K562 (cell line): Measurements from ENCODE around the gene KCNC4. TPM values are rescaled to one million over a fixed set of nuclear protein-coding genes. Genes with fewer than 3 reads are reported as not detected.

Experiments used
- ATAC-seq: fragments of 200-7000 bp; cut with Tn5 transposase; 3 replicates; pipeline ENCODE4 v1.9.1; 2020; ENCODE audit warnings: moderate library complexity
- BruUV-seq: library from RNA; stranded (reverse); fragments of 400-500 nt; replicated peaks from 2 replicates; lab custom pipeline; 2021; lab: Mats Ljungman, UMichigan
- CTCF ChIA-PET: fragments of 300-600 bp; formaldehyde crosslinking; extraction: SDS; loops from one replicate; lab custom pipeline; 2021; ENCODE audit warnings: low intra/inter-chr PET ratio; lab: Yijun Ruan, JAX
- POLR2A ChIA-PET: fragments of 300-600, 350-650 bp; sonication (Branson Sonifier 250); formaldehyde crosslinking; extraction: SDS; loops from one replicate; lab custom pipeline; 2021; ENCODE audit warnings: antibody characterized with exemption, inconsistent platforms; lab: Yijun Ruan, JAX
- DNase-seq, 4 experiments: peaks; one replicate each; pipeline versions ENCODE4 v3.0.0 to v3.0.0-alpha.2; 2011 to 2018; ENCODE audit warnings: low spot score in 3 of 4, mixed read lengths in 3 of 4; ENCODE audit errors: extremely low read depth in 1 of 4
- FAIRE-seq: peaks from 2 replicates; lab custom pipeline; 2011; peaks lifted over from hg19 to GRCh38; lab: Jason Lieb, UNC
- H2AFZ ChIP-seq: 2 replicates; pipeline ENCODE4 v1.6.0; 2011; ENCODE audit warnings: low read depth, low read length, control low read depth, inconsistent platforms
- H3K27ac ChIP-seq: fragments of 200-600 bp; 3 replicates; pipeline ENCODE4 v1.8.0; 2011; ENCODE audit warnings: low read depth, mild to moderate bottlenecking, control low read depth, inconsistent platforms, low read length, moderate library complexity, mixed read lengths; ENCODE audit errors: extremely low read depth
- H3K27me3 ChIP-seq, 2 experiments: fragments of 300-600 bp in 1 of 2; 2 replicates in 1 of 2; 3 replicates in 1 of 2; pipeline versions ENCODE4 v1.6.0 to v1.8.0; 2011; ENCODE audit warnings: inconsistent platforms in 2 of 2, low read length in 2 of 2, mild to moderate bottlenecking in 1 of 2, mixed read lengths in 1 of 2, moderate library complexity in 1 of 2; ENCODE audit not compliant: control insufficient read depth in 2 of 2, insufficient read depth in 2 of 2
- H3K36me3 ChIP-seq: fragments of 300-600 bp; 3 replicates; pipeline ENCODE4 v1.8.0; 2011; ENCODE audit warnings: mild to moderate bottlenecking, low read length, inconsistent platforms; ENCODE audit not compliant: control insufficient read depth, insufficient read depth
- H3K4me1 ChIP-seq, 2 experiments: fragments of 200-600 bp in 1 of 2; replicated peaks in 1 of 2; 2 replicates in 1 of 2; 3 replicates in 1 of 2; pipeline versions ENCODE4 v1.5.1 to v1.8.0; 2011; ENCODE audit warnings: inconsistent platforms in 2 of 2, low read length in 2 of 2, mild to moderate bottlenecking in 1 of 2, mixed read lengths in 1 of 2, moderate library complexity in 1 of 2; ENCODE audit not compliant: control insufficient read depth in 2 of 2, insufficient read depth in 2 of 2
- H3K4me2 ChIP-seq: 2 replicates; pipeline ENCODE4 v1.6.1; 2011; ENCODE audit warnings: low read length, control low read depth, inconsistent platforms, mixed read lengths; ENCODE audit not compliant: insufficient read depth
- H3K4me3 ChIP-seq: fragments of 200-600 bp; sonication (generic), shearing (Covaris generic); 2 replicates; pipeline ENCODE4 v1.5.1; 2016; ENCODE audit warnings: control low read depth, inconsistent platforms
- H3K79me2 ChIP-seq: fragments of 200-600 bp; 3 replicates; pipeline ENCODE4 v1.8.0; 2011; ENCODE audit warnings: low read length, inconsistent platforms; ENCODE audit not compliant: control insufficient read depth, insufficient read depth
- H3K9ac ChIP-seq, 2 experiments: 2 replicates each; pipeline versions ENCODE4 v1.6.0 to v1.6.1; 2011; ENCODE audit warnings: low read depth in 2 of 2, low read length in 2 of 2, control low read depth in 1 of 2, inconsistent platforms in 1 of 2, mild to moderate bottlenecking in 1 of 2, mixed read lengths in 1 of 2; ENCODE audit not compliant: insufficient read depth in 1 of 2
- H3K9me1 ChIP-seq: one replicate; pipeline ENCODE4 v1.6.0; 2011; ENCODE audit warnings: inconsistent platforms, mild to moderate bottlenecking, low read length, moderate library complexity; ENCODE audit not compliant: control insufficient read depth, insufficient read depth
- H3K9me3 ChIP-seq: replicated peaks from 2 replicates; pipeline ENCODE4 v1.5.1; 2011; ENCODE audit warnings: low read depth, low read length, inconsistent platforms; ENCODE audit not compliant: control insufficient read depth, insufficient read depth
- H4K20me1 ChIP-seq: replicated peaks from 2 replicates; pipeline ENCODE4 v1.6.1; 2011; ENCODE audit warnings: low read length, inconsistent platforms, mixed read lengths; ENCODE audit not compliant: control insufficient read depth, insufficient read depth
- BRCA1 ChIP-seq, 2 experiments: fragments of 450-650 bp in 1 of 2; sonication (generic) in 1 of 2; formaldehyde crosslinking in 1 of 2; IDR thresholded peaks; 2 replicates each; pipeline versions ENCODE4 v1.5.0 to v1.6.1; 2017 to 2020; ENCODE audit warnings: mild to moderate bottlenecking in 1 of 2, missing genetic modification reagents in 1 of 2
- CBX3 ChIP-seq, 2 experiments: IDR thresholded peaks; 1 replicate in 1 of 2; 2 replicates in 1 of 2; pipeline ENCODE4 v1.6.1; 2012; ENCODE audit warnings: inconsistent platforms in 2 of 2, low read length in 2 of 2, borderline replicate concordance in 1 of 2, control low read depth in 1 of 2
- E2F4 ChIP-seq: sonication (generic); formaldehyde crosslinking; IDR thresholded peaks from 2 replicates; pipeline ENCODE4 v1.8.0; 2022; ENCODE audit warnings: mild to moderate bottlenecking, low read depth, missing genetic modification reagents
- ELF1 ChIP-seq: fragments of 200-800 bp; sonication (Bioruptor generic); IDR thresholded peaks from 2 replicates; pipeline ENCODE4 v1.6.1; 2016; ENCODE audit warnings: missing genetic modification characterization, missing compliant biosample characterization
- HDAC2 ChIP-seq: fragments of 450-650 bp; IDR thresholded peaks from 2 replicates; pipeline ENCODE4 v1.6.1; 2016; ENCODE audit warnings: mild to moderate bottlenecking
- HNRNPH1 ChIP-seq: fragments of 200-400 bp; formaldehyde crosslinking; optimal IDR thresholded peaks from 2 replicates; pipeline ENCODE3; 2017; ENCODE audit warnings: low read depth, mild to moderate bottlenecking, low read length, moderate library complexity
- KLF13 ChIP-seq: fragments of 450-650 bp; IDR thresholded peaks from 2 replicates; pipeline ENCODE4 v1.6.1; 2016; ENCODE audit warnings: missing genetic modification characterization, low read depth, mild to moderate bottlenecking, missing compliant biosample characterization, moderate library complexity, borderline replicate concordance
- MEF2D ChIP-seq: conservative IDR thresholded peaks from 2 replicates; pipeline ENCODE4 v1.6.1; 2016; ENCODE audit warnings: low read depth, missing genetic modification characterization, missing compliant biosample characterization
- MTA3 ChIP-seq: fragments of 450-650 bp; formaldehyde crosslinking; IDR thresholded peaks from 2 replicates; pipeline ENCODE4 v1.6.1; 2017; ENCODE audit warnings: mild to moderate bottlenecking, borderline replicate concordance
- MXI1 ChIP-seq: IDR thresholded peaks from 2 replicates; pipeline ENCODE4 v1.6.1; 2011; ENCODE audit warnings: low read depth, mild to moderate bottlenecking, improper control_type of control experiment, low read length
- PHB2 ChIP-seq: fragments of 450-650 bp; IDR thresholded peaks from 2 replicates; pipeline ENCODE4 v1.6.1; 2017; ENCODE audit warnings: low read depth
- RFX1 ChIP-seq: fragments of 450-650 bp; IDR thresholded peaks from 2 replicates; pipeline ENCODE4 v1.6.1; 2016; ENCODE audit warnings: mild to moderate bottlenecking, moderate library complexity
- SMAD4 ChIP-seq: fragments of 250-450 bp; sonication (Bioruptor Pico); conservative IDR thresholded peaks from 2 replicates; pipeline ENCODE4 v1.8.0; 2021; ENCODE audit warnings: inconsistent platforms, mild to moderate bottlenecking, moderate library complexity
- TBL1XR1 ChIP-seq, 2 experiments: IDR thresholded peaks; 2 replicates each; pipeline ENCODE4 v1.6.1; 2012; ENCODE audit warnings: improper control_type of control experiment in 2 of 2, low read length in 2 of 2, mild to moderate bottlenecking in 1 of 2
- XRCC5 ChIP-seq: fragments of 200-400 bp; formaldehyde crosslinking; IDR thresholded peaks from 2 replicates; pipeline ENCODE4 v1.6.1; 2017; ENCODE audit warnings: low read depth, mild to moderate bottlenecking, low read length
- ZNF124 ChIP-seq: sonication (generic); formaldehyde crosslinking; IDR thresholded peaks from 2 replicates; pipeline ENCODE4 v1.8.1; 2022; ENCODE audit warnings: missing genetic modification reagents
- ZNF184 ChIP-seq: sonication (generic); formaldehyde crosslinking; IDR thresholded peaks from 2 replicates; pipeline ENCODE4 v1.5.0; 2020; ENCODE audit warnings: missing genetic modification reagents
- ZNF511 ChIP-seq: sonication (generic); formaldehyde crosslinking; IDR thresholded peaks from 2 replicates; pipeline ENCODE4 v1.8.0; 2022; ENCODE audit warnings: mild to moderate bottlenecking, missing genetic modification reagents
- ZNF76 ChIP-seq: fragments of 250-450 bp; sonication (Bioruptor Pico); IDR thresholded peaks from 2 replicates; pipeline ENCODE4 v1.4.0; 2020; ENCODE audit warnings: mild to moderate bottlenecking, moderate library complexity, borderline replicate concordance
- ZNF785 ChIP-seq: fragments of 250-450 bp; sonication (Bioruptor Pico); IDR thresholded peaks from 2 replicates; pipeline ENCODE4 v1.4.0; 2020; ENCODE audit warnings: mild to moderate bottlenecking
- WGBS: fragments of 100-300 bp; shearing (Covaris generic); methylation state at CpG from one replicate; pipeline ENCODE4 v1.1.6; 2016; ENCODE audit warnings: low coverage, mixed read lengths; ENCODE audit not compliant: insufficient coverage; ENCODE audit errors: missing lambda C conversion rate; 5-methylcytosine and 5-hydroxymethylcytosine counted together
- in situ Hi-C: fragments of 300-500 bp; cut with MboI; formaldehyde crosslinking; loops from 4 replicates; pipeline ENCODE4 v1.15.0; 2018; ENCODE audit warnings: inconsistent platforms, mixed read lengths
- intact Hi-C: fragments of 100-400 bp; cut with micrococcal nuclease; formaldehyde crosslinking; loops from 2 replicates; pipeline ENCODE4 v1.14.2; 2022
- polyA plus RNA-seq, 8 experiments: library from polyadenylated mRNA; depleted of rRNA in 4 of 8; stranded (reverse) in 5 of 8; unstranded in 3 of 8; fragments of >200 nt; fragmentation: Nextera tagmentation in 2 of 8; fragmentation: Illumina TruSeq in 1 of 8; extraction: Ambion mirVana in 2 of 8; extraction: Trizol in 1 of 8; gene quantifications; 2 replicates each; pipeline versions ENCODE4 v1.2.1 to v1.2.3, GENCODE V29; 2011 to 2014; ENCODE audit warnings: inconsistent platforms in 1 of 8, missing spikeins in 1 of 8
- total RNA-seq, 7 experiments: library from RNA; depleted of rRNA in 6 of 7; stranded (reverse); fragments of >200 nt in 6 of 7; fragmentation: Illumina TruSeq in 2 of 7; extraction: Trizol in 2 of 7; gene quantifications; 2 replicates each; pipeline versions ENCODE4 v1.2.1 to v1.2.3, GENCODE V29; 2011 to 2021; ENCODE audit warnings: low replicate concordance in 1 of 7

KCNC4 gene
- total and polyA plus RNA-seq, 9 of the 15 experiments (the other 6 are each of a cell fraction or from before 2014, with no cell fraction given), result 0.07 to 1.8 (median 0.73) TPM

- TF ChIP-seq KLF13 (tag), result no peak
Observed at GRCh38 chr1:110172001-110172400, 38.1 kb upstream of the KCNC4 start (continued).

GRCh38 chr1:110173466-110174105 is 36.5 kb upstream of the KCNC4 start:
- FAIRE-seq (no peak), DNase-seq (no peak), ATAC-seq (no peak)
- POLR2A ChIA-PET, result interaction anchor here (1.3 to 1.4 kb wide), 2 partner anchors 10 to 12 kb away, joined by 4 read pairs; no protein-coding TSS in a partner anchor
- under 1% methylated on average over 15 of the region's 15 CpGs for WGBS
- in situ Hi-C loops, result no loop called here
- intact Hi-C loops, result no loop called here
- Histone ChIP-seq H3K4me3 (no peak overlapping the region), H3K9ac (no peak overlapping the region), H3K36me3 (no peaks in the 10 kb centered on the region), H3K4me1 (no peaks in the 10 kb centered on the region), H2AFZ (no peak overlapping the region), H4K20me1 (0 out of 2 replicates have a peak, but pooled peaks cover 9% of the 10 kb centered on the region), H3K27ac (no peak overlapping the region), H3K4me2 (no peak overlapping the region), H3K9me3 (no peaks in the 10 kb centered on the region), H3K79me2 (no peaks in the 10 kb centered on the region), H3K27me3 (peaks cover 45 to 63% of the 10 kb centered on the region in 2 experiments), H3K9me1 (no peaks in the 10 kb centered on the region)
- TF ChIP-seq MTA3 (no peak), ZNF511 (no peak), E2F4 (no peak), SMAD4 (CRISPR knock-in tag) (no peak), ZNF124 (no peak), MXI1 (no peak), ZNF785 (CRISPR knock-in tag) (no peak), RFX1 (no peak), BRCA1 (IDR thresholded peaks at IDR 0.05) (no peak), BRCA1 (CRISPR knock-in tag; IDR thresholded peaks at IDR 0.05) (no peak), HNRNPH1 (no peak), ELF1 (tag) (no peak), ZNF76 (no peak), XRCC5 (no peak), TBL1XR1 (IDR thresholded peaks at IDR 0.05; ENCODE audit: low read length in 2 of 2) (no peak), MEF2D (tag) (no peak), HDAC2 (no peak), ZNF184 (no peak), CBX3 (IDR thresholded peaks at IDR 0.05; ENCODE audit: borderline replicate concordance in 1 of 2, low read length in 2 of 2) (no peak), PHB2 (no peak)
- no TSS peak for BruUV-seq
- CTCF ChIA-PET, result no interaction called here
